GM19397 (cell line): ENCODE data around the gene PAK6.

Experiments used
- ATAC-seq: cut with Tn5 transposase; IDR thresholded peaks from one replicate; pipeline ENCODE4 v1.9.1; 2021; ENCODE audit warnings: mild to moderate bottlenecking, moderate library complexity; ENCODE audit not compliant: unreplicated experiment

The PAK6 gene

GRCh38 chr15:40254452-40254851 is 15.6 kb downstream of the PAK6 start:
- no peak for ATAC-seq

- ATAC-seq, result no peak
Measured at GRCh38 chr15:40255033-40255432, 16.2 kb downstream of the PAK6 start.

- ATAC-seq, result no peak
Measured at GRCh38 chr15:40256638-40257235, 17.9 kb downstream of the PAK6 start.

- ATAC-seq, result no peak
Measured at GRCh38 chr15:40257656-40258450, 19.0 kb downstream of the PAK6 start.

GRCh38 chr15:40258544-40258943 is 19.7 kb downstream of the PAK6 start:
- no peak for ATAC-seq

- no peak for ATAC-seq
Measured at GRCh38 chr15:40259021-40259420, 20.2 kb downstream of the PAK6 start.

- ATAC-seq, result no peak
Measured at GRCh38 chr15:40263024-40263754, 24.3 kb downstream of the PAK6 start.

- no peak for ATAC-seq
Measured at GRCh38 chr15:40264321-40265153, 25.7 kb downstream of the PAK6 start.

GRCh38 chr15:40265355-40265754 is 26.5 kb downstream of the PAK6 start:
- ATAC-seq, result no peak

- ATAC-seq, result no peak
Measured at GRCh38 chr15:40265875-40266274, 27.0 kb downstream of the PAK6 start.

GRCh38 chr15:40266828-40267304 is 28.0 kb downstream of the PAK6 start:
- ATAC-seq, result no peak

- no peak for ATAC-seq
Measured at GRCh38 chr15:40267670-40268069, 28.8 kb downstream of the PAK6 start.

GRCh38 chr15:40269604-40270003 is 30.7 kb downstream of the PAK6 start:
- ATAC-seq, result no peak

- no peak for ATAC-seq
Measured at GRCh38 chr15:40270246-40270995, 31.6 kb downstream of the PAK6 start.

GRCh38 chr15:40271685-40272484 is 33.0 kb downstream of the PAK6 start:
- no peak for ATAC-seq

GRCh38 chr15:40272485-40273056 is 33.7 kb downstream of the PAK6 start:
- no peak for ATAC-seq

GRCh38 chr15:40273428-40273827 is 34.6 kb downstream of the PAK6 start:
- ATAC-seq, result no peak

- ATAC-seq, result no peak
Measured at GRCh38 chr15:40274350-40275274, 35.7 kb downstream of the PAK6 start.
